Mesenchymal stem cell (in vitro differentiated cells and primary cell): Measurements from ENCODE around the gene ZNF546.
"Not testable (repeated sequence)": the region's sequence is repeated elsewhere in the genome, so short reads cannot be mapped to it uniquely, and the experiment has no call there.

Experiments used
- DNase-seq: peaks from one replicate; pipeline ENCODE4 v3.0.0-alpha.2; 2013
- H2AFZ ChIP-seq: one replicate; pipeline ENCODE4 v1.6.1; 2013; ENCODE audit warnings: low read depth, mild to moderate bottlenecking, control low read depth, inconsistent platforms, low read length, moderate library complexity
- H2AK5ac ChIP-seq: 2 replicates; pipeline ENCODE4 v1.6.1; 2013; ENCODE audit warnings: low read length, moderate library complexity, mild to moderate bottlenecking, inconsistent platforms; ENCODE audit not compliant: severe bottlenecking
- H2BK120ac ChIP-seq: one replicate; pipeline ENCODE4 v1.6.1; 2013; ENCODE audit warnings: low read depth, mild to moderate bottlenecking, inconsistent platforms, low read length, moderate library complexity
- H2BK12ac ChIP-seq, 2 experiments: one replicate each; pipeline ENCODE4 v1.6.1; 2013; ENCODE audit warnings: inconsistent platforms in 2 of 2, low read length in 2 of 2, mild to moderate bottlenecking in 2 of 2, moderate library complexity in 2 of 2, control low read depth in 1 of 2
- H2BK15ac ChIP-seq: one replicate; pipeline ENCODE4 v1.6.1; 2013; ENCODE audit warnings: mild to moderate bottlenecking, low read depth, inconsistent platforms; ENCODE audit not compliant: poor library complexity, severe bottlenecking
- H2BK5ac ChIP-seq: 2 replicates; pipeline ENCODE4 v1.6.1; 2013; ENCODE audit warnings: low read depth, mild to moderate bottlenecking, low read length, control low read depth, inconsistent platforms; ENCODE audit not compliant: poor library complexity, severe bottlenecking
- H3K14ac ChIP-seq, 2 experiments: one replicate each; pipeline ENCODE4 v1.6.1; 2013; ENCODE audit warnings: inconsistent platforms in 2 of 2, low read length in 2 of 2, control low read depth in 1 of 2, mild to moderate bottlenecking in 1 of 2, moderate library complexity in 1 of 2
- H3K18ac ChIP-seq, 2 experiments: one replicate each; pipeline ENCODE4 v1.6.1; 2013; ENCODE audit warnings: inconsistent platforms in 2 of 2, low read length in 2 of 2, control low read depth in 1 of 2, low read depth in 1 of 2, mild to moderate bottlenecking in 1 of 2
- H3K23ac ChIP-seq, 2 experiments: one replicate each; pipeline ENCODE4 v1.6.1; 2013; ENCODE audit warnings: inconsistent platforms in 2 of 2, low read length in 2 of 2, mild to moderate bottlenecking in 2 of 2, moderate library complexity in 2 of 2, control low read depth in 1 of 2
- H3K27ac ChIP-seq: 2 replicates; pipeline ENCODE4 v1.5.1; 2013; ENCODE audit warnings: mild to moderate bottlenecking, moderate library complexity, low read length, control low read depth, inconsistent platforms; ENCODE audit not compliant: poor library complexity, severe bottlenecking
- H3K27me3 ChIP-seq, 2 experiments: 2 replicates each; pipeline versions ENCODE4 v1.6.1 to v1.7.0; 2013; ENCODE audit warnings: low read length in 2 of 2, mild to moderate bottlenecking in 2 of 2, moderate library complexity in 2 of 2, control low read depth in 1 of 2, inconsistent platforms in 1 of 2; ENCODE audit not compliant: control insufficient read depth in 1 of 2, insufficient read depth in 1 of 2
- H3K36me3 ChIP-seq, 2 experiments: 2 replicates each; pipeline versions ENCODE4 v1.6.1 to v1.7.0; 2013; ENCODE audit warnings: low read length in 2 of 2, control low read depth in 1 of 2, inconsistent platforms in 1 of 2, low read depth in 1 of 2, mild to moderate bottlenecking in 1 of 2; ENCODE audit not compliant: insufficient read depth in 2 of 2, control insufficient read depth in 1 of 2
- H3K4ac ChIP-seq, 2 experiments: one replicate each; pipeline ENCODE4 v1.6.1; 2013; ENCODE audit warnings: inconsistent platforms in 2 of 2, low read length in 2 of 2, mild to moderate bottlenecking in 2 of 2, moderate library complexity in 2 of 2, control low read depth in 1 of 2, low read depth in 1 of 2
- H3K4me1 ChIP-seq: 2 replicates; pipeline ENCODE4 v1.6.1; 2013; ENCODE audit warnings: low read depth, low read length, control low read depth; ENCODE audit not compliant: control insufficient read depth, insufficient read depth
- H3K4me2 ChIP-seq: 2 replicates; pipeline ENCODE4 v1.6.1; 2013; ENCODE audit warnings: low read length, mild to moderate bottlenecking, inconsistent platforms; ENCODE audit not compliant: poor library complexity, severe bottlenecking
- H3K4me3 ChIP-seq, 2 experiments: 2 replicates each; pipeline versions ENCODE4 v1.5.1 to v1.7.0; 2013; ENCODE audit warnings: low read length in 2 of 2, mild to moderate bottlenecking in 2 of 2, control low read depth in 1 of 2, low read depth in 1 of 2; ENCODE audit not compliant: insufficient read depth in 1 of 2
- H3K79me1 ChIP-seq: replicated peaks from 2 replicates; pipeline ENCODE4 v1.6.1; 2013; ENCODE audit warnings: mild to moderate bottlenecking, control low read depth, low read length, inconsistent platforms; ENCODE audit not compliant: poor library complexity, severe bottlenecking
- H3K9ac ChIP-seq: 2 replicates; pipeline ENCODE4 v1.7.0; 2013; ENCODE audit warnings: mild to moderate bottlenecking, low read length, moderate library complexity
- H3K9me3 ChIP-seq: 2 replicates; pipeline ENCODE4 v1.7.0; 2013; ENCODE audit warnings: mild to moderate bottlenecking, low read length; ENCODE audit not compliant: control insufficient read depth
- H4K8ac ChIP-seq: one replicate; pipeline ENCODE4 v1.6.1; 2013; ENCODE audit warnings: inconsistent platforms, mild to moderate bottlenecking, low read length, moderate library complexity
- H4K91ac ChIP-seq: one replicate; pipeline ENCODE4 v1.6.1; 2013; ENCODE audit warnings: mild to moderate bottlenecking, low read length, inconsistent platforms
- WGBS: methylation state at CpG from one replicate; pipeline ENCODE4 v1.1.7; 2013; ENCODE audit warnings: mixed read lengths; 5-methylcytosine and 5-hydroxymethylcytosine counted together

The ZNF546 gene

GRCh38 chr19:40033989-40034560 is 37.2 kb downstream of the ZNF546 start:
- H3K9ac ChIP-seq, result no peak overlapping the region
- H3K27ac ChIP-seq, result no peak overlapping the region

GRCh38 chr19:40035996-40036395 is 39.1 kb downstream of the ZNF546 start:
- H3K4ac ChIP-seq, result no peak overlapping the region
- no peak overlapping the region for H2BK120ac ChIP-seq
- no peak overlapping the region for H3K14ac ChIP-seq
- H3K9me3 ChIP-seq, result peaks cover 65% of the 10 kb centered on the region
- no peak overlapping the region for H2BK5ac ChIP-seq
- no peak overlapping the region for H3K18ac ChIP-seq
- H4K8ac ChIP-seq, result no peak overlapping the region
- H2AK5ac ChIP-seq, result no peak overlapping the region
- no peaks in the 10 kb centered on the region for H3K4me1 ChIP-seq
- H2BK15ac ChIP-seq, result no peak overlapping the region
- no peak overlapping the region for H3K9ac ChIP-seq
- H3K23ac ChIP-seq, result no peak overlapping the region
- H2AFZ ChIP-seq, result no peak overlapping the region
- no peak overlapping the region for H3K4me2 ChIP-seq
- peaks cover 0 to 28% of the 10 kb centered on the region in 2 experiments for H3K36me3 ChIP-seq
- no peak overlapping the region for H4K91ac ChIP-seq
- peak overlapping the region in 1 of 2 experiments; percentile 40 for H3K4me3 ChIP-seq
- H3K27me3 ChIP-seq, result no peaks in the 10 kb centered on the region
- no peaks in the 10 kb centered on the region for H3K79me1 ChIP-seq
- no CpG with 5 or more reads among the region's 4 CpGs for WGBS
- DNase-seq, result no peak
- H2BK12ac ChIP-seq, result no peak overlapping the region
- no peak overlapping the region for H3K27ac ChIP-seq

More at GRCh38 chr19:40033989-40034560, 37.2 kb downstream of the ZNF546 start:
- no peak overlapping the region for H3K14ac ChIP-seq
- H3K27me3 ChIP-seq, result no peaks in the 10 kb centered on the region
- 100% methylated on average over 1 of the region's 2 CpGs for WGBS
- H2BK12ac ChIP-seq, result no peak overlapping the region
- no peaks in the 10 kb centered on the region for H3K79me1 ChIP-seq
- peaks cover 84% of the 10 kb centered on the region for H3K9me3 ChIP-seq
- no peak overlapping the region for H2BK5ac ChIP-seq
- H2BK120ac ChIP-seq, result no peak overlapping the region
- H3K4me1 ChIP-seq, result no peaks in the 10 kb centered on the region
- no peak overlapping the region for H2AK5ac ChIP-seq
- no peak overlapping the region for H4K8ac ChIP-seq
- H2BK15ac ChIP-seq, result no peak overlapping the region
- H3K4me3 ChIP-seq, result peak overlapping the region in 1 of 2 experiments; percentile 52
- H2AFZ ChIP-seq, result no peak overlapping the region
- H3K23ac ChIP-seq, result no peak overlapping the region
- peaks cover 0 to 28% of the 10 kb centered on the region in 2 experiments for H3K36me3 ChIP-seq
- no peak overlapping the region for H3K18ac ChIP-seq
- no peak for DNase-seq
- H3K4ac ChIP-seq, result no peak overlapping the region
- no peak overlapping the region for H4K91ac ChIP-seq
- H3K4me2 ChIP-seq, result no peak overlapping the region

GRCh38 chr19:40038047-40038446 is 41.2 kb downstream of the ZNF546 start:
- not testable (repeated sequence) for H3K4me3 ChIP-seq, H2AK5ac ChIP-seq, H4K91ac ChIP-seq, H4K8ac ChIP-seq, H3K23ac ChIP-seq, H3K4me1 ChIP-seq, H3K9ac ChIP-seq, H2BK5ac ChIP-seq, H2AFZ ChIP-seq, DNase-seq, H3K27me3 ChIP-seq, H2BK120ac ChIP-seq, H2BK12ac ChIP-seq, H2BK15ac ChIP-seq, H3K27ac ChIP-seq, H3K79me1 ChIP-seq, H3K14ac ChIP-seq, H3K4me2 ChIP-seq, H3K18ac ChIP-seq, H3K4ac ChIP-seq
- Histone ChIP-seq H3K9me3 (peaks cover 46% of the 10 kb centered on the region), H3K36me3 (peaks cover 2 to 24% of the 10 kb centered on the region in 2 experiments)
- no CpG with 5 or more reads among the region's 3 CpGs for WGBS

- 100% methylated on average over 1 of the region's 1 CpG for WGBS
Measured at GRCh38 chr19:40041718-40042117, 44.9 kb downstream of the ZNF546 start.

More at GRCh38 chr19:40041718-40042117, 44.9 kb downstream of the ZNF546 start:
- H4K91ac ChIP-seq, H3K4me2 ChIP-seq, H3K27me3 ChIP-seq, H2BK120ac ChIP-seq, H3K9ac ChIP-seq, H2BK15ac ChIP-seq, H2AK5ac ChIP-seq, H3K23ac ChIP-seq, H3K79me1 ChIP-seq, H3K4ac ChIP-seq, H4K8ac ChIP-seq, H3K4me1 ChIP-seq, H3K18ac ChIP-seq, DNase-seq, H2BK5ac ChIP-seq, H2BK12ac ChIP-seq, H3K4me3 ChIP-seq, H3K27ac ChIP-seq, H3K14ac ChIP-seq, H2AFZ ChIP-seq: not testable (repeated sequence)
- H3K9me3 ChIP-seq, result peaks cover 42% of the 10 kb centered on the region
- H3K36me3 ChIP-seq, result peaks cover 17 to 36% of the 10 kb centered on the region in 2 experiments
